Measurements from ENCODE around the gene AFP.
"Not testable (repeated sequence)": the region's sequence is repeated elsewhere in the genome, so short reads cannot be mapped to it uniquely, and the experiment has no call there.

AFP gene
- 0 reads per million in 9 experiments for total RNA-seq

DNA sequence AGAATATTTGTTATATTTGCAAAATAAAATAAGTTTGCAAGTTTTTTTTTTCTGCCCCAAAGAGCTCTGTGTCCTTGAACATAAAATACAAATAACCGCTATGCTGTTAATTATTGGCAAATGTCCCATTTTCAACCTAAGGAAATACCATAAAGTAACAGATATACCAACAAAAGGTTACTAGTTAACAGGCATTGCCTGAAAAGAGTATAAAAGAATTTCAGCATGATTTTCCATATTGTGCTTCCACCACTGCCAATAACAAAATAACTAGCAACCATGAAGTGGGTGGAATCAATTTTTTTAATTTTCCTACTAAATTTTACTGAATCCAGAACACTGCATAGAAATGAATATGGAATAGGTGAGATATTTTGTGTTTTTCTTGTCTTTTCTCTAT lies at the start of gene AFP:
AFP (plus strand) TSS at position 238 of the 400 bp plus-strand sequence; CDS start at position 280, 42 bp downstream.
- H3K9me3 Mint-ChIP-seq, result no peaks in the 10 kb centered on the region
- H3K27me3 Mint-ChIP-seq, result no peaks in the 10 kb centered on the region
- no peaks in the 10 kb centered on the region for H3K36me3 Mint-ChIP-seq (ENCODE audit: insufficient read depth)
- DNase-seq (no peak), ATAC-seq (replicated peaks) (no peak)
- H3K4me1 Mint-ChIP-seq (ENCODE audit: low read depth in 2 of 2), result no peaks in the 10 kb centered on the region
- no peak within 1 kb of the TSS for H3K27ac Mint-ChIP-seq
- no peak within 1 kb of the TSS for H3K4me3 Mint-ChIP-seq

DNA sequence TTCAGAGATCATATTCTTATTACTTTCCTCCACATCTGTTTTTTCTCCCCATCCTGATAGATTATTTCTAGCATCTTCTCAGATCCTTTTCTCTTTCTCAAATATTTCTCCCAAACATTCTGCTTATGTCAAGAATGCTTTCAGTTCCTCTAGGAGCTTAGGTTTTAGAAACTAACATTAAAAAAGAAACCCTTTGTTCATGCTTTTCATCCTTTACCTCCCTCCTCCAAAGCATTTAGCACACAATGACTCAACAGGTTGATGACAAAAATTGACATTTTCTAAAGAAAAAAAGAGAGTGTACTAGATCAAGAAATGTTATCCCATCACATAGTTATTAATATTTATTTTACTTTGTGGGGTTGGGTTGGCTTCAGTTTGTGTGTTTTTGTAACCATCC lies 48.5 kb upstream of the AFP start:
- ATAC-seq (replicated peaks) (no peak), DNase-seq (no peak)
- Mint-ChIP-seq H3K27ac (no peak overlapping the region), H3K27me3 (no peaks in the 10 kb centered on the region), H3K4me1 (ENCODE audit: low read depth in 2 of 2) (no peaks in the 10 kb centered on the region), H3K36me3 (ENCODE audit: insufficient read depth) (no peaks in the 10 kb centered on the region), H3K4me3 (no peak overlapping the region), H3K9me3 (peaks cover 0 to 4% of the 10 kb centered on the region in 2 donors)

DNA sequence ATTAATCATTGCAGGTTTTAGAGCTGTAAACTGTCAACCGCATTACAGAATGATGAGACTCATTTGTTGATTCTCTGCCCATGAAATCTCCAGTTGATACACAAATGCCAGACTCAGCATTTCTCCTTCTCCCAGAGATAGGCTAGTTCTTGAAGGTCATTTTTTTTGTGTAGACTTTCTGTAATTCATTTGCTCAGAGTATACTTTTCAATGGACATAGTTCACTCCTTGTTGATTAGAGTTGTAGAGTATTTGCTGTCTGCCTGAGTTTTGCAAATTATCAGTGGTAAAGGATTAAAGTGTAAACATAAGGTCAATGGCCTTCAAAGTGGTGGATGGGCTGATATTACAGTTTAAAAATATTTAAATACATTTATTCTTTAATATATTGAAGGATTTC lies 47.1 kb upstream of the AFP start:
- Mint-ChIP-seq H3K27me3 (no peaks in the 10 kb centered on the region), H3K36me3 (ENCODE audit: insufficient read depth) (no peaks in the 10 kb centered on the region), H3K4me1 (ENCODE audit: low read depth in 2 of 2) (no peaks in the 10 kb centered on the region), H3K9me3 (peaks cover 0 to 4% of the 10 kb centered on the region in 2 donors), H3K27ac (no peak overlapping the region), H3K4me3 (no peak overlapping the region)
- DNase-seq (no peak), ATAC-seq (replicated peaks) (no peak)

DNA sequence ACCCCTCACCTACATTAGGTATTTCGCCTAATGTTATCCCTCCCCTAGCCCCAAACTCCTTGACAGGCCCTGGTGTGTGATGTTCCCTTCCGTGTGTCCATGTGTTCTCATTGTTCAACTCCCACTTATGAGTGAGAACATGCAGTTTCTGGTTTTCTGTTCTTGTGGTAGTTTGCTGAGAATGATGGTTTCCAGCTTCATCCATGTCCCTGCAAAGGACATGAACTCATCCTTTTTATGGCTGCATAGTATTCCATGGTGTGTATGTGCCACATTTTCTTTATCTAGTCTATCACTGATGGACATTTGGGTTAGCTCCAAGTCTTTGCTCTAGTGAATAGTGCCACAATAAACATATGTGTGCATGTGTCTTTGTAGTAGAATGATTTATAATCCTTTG lies 46.4 kb upstream of the AFP start:
- not testable (repeated sequence) for H3K9me3 Mint-ChIP-seq; H3K36me3 Mint-ChIP-seq (ENCODE audit: insufficient read depth); H3K27ac Mint-ChIP-seq; ATAC-seq (replicated peaks); H3K27me3 Mint-ChIP-seq; DNase-seq; H3K4me3 Mint-ChIP-seq; H3K4me1 Mint-ChIP-seq (ENCODE audit: low read depth in 2 of 2)

DNA sequence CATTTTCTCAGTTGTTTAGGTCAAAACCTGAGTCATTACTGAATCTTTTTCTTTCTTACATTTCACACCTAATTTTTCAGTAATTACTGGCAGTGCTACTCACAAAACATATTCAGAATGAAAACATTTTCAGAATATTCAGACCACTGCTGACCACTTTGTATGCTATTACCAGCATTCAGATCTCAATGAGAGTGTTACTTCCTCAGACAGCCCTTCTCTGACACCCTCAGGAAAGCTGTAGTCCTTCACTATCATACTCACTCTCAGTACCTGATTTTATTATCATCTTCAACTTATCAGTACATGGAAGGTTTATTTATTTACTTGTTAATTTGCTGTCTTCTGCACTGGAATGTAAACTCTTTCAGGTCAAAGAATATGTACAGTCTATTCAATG lies 44.2 kb upstream of the AFP start:
- Mint-ChIP-seq H3K4me3 (no peak overlapping the region), H3K27me3 (no peaks in the 10 kb centered on the region), H3K4me1 (ENCODE audit: low read depth in 2 of 2) (no peaks in the 10 kb centered on the region), H3K27ac (no peak overlapping the region), H3K9me3 (peaks cover 0 to 2% of the 10 kb centered on the region in 2 donors), H3K36me3 (ENCODE audit: insufficient read depth) (no peaks in the 10 kb centered on the region)
- ATAC-seq (replicated peaks) (no peak), DNase-seq (no peak)

DNA sequence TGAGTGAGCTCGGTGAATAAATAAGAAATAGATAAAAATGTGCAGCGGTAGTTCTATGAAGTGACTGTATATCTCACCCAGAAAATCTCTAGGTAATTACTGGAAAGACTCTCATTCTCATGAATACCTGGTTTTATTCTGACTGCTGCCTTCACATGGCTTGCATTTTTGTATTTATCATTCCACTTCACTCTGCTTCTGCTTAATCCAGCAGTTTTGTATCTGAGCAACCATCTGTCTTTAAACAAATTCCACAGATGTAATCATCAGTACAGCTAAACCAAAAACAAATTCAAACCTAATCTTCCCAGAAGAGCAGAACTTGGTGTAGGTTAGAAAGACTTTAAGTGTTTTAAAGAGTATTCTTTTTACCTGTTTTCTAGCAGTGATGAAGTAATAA lies 43.1 kb upstream of the AFP start:
- peaks cover 0 to 2% of the 10 kb centered on the region in 2 donors for H3K9me3 Mint-ChIP-seq

DNA sequence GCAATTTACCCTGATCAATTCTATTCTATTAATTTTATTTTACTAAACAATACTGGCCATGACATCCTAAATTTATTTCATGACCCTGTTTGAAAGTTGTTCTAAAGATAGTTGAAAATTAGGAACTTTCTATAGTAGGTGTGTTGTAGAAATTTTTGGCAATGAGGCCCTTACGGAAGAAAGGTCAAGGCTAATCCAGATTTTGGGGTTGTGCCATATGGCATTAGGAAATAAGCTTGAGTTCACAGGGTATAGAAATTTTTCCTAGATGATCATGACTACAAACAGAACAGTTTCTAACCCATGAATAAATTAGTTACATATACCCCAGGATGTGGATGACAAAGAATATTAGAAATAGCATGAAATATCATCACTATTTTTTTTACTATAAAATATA lies 39.7 kb upstream of the AFP start:
- H3K27me3 Mint-ChIP-seq, result peaks cover 0 to 6% of the 10 kb centered on the region in 2 donors
- peaks cover 0 to 1% of the 10 kb centered on the region in 2 donors for H3K9me3 Mint-ChIP-seq
- DNase-seq (no peak), ATAC-seq (replicated peaks) (no peak)
- H3K27ac Mint-ChIP-seq, result no peak overlapping the region
- H3K4me3 Mint-ChIP-seq, result no peak overlapping the region
- no peaks in the 10 kb centered on the region for H3K36me3 Mint-ChIP-seq (ENCODE audit: insufficient read depth)
- no peaks in the 10 kb centered on the region for H3K4me1 Mint-ChIP-seq (ENCODE audit: low read depth in 2 of 2)

More for the DNA sequence above, 43.1 kb upstream of the AFP start:
- H3K27ac Mint-ChIP-seq, result no peak overlapping the region
- no peaks in the 10 kb centered on the region for H3K4me1 Mint-ChIP-seq (ENCODE audit: low read depth in 2 of 2)
- no peak for DNase-seq
- no peaks in the 10 kb centered on the region for H3K36me3 Mint-ChIP-seq (ENCODE audit: insufficient read depth)
- peaks cover 0 to 5% of the 10 kb centered on the region in 2 donors for H3K27me3 Mint-ChIP-seq
- ATAC-seq (replicated peaks), result no peak
- no peak overlapping the region for H3K4me3 Mint-ChIP-seq

DNA sequence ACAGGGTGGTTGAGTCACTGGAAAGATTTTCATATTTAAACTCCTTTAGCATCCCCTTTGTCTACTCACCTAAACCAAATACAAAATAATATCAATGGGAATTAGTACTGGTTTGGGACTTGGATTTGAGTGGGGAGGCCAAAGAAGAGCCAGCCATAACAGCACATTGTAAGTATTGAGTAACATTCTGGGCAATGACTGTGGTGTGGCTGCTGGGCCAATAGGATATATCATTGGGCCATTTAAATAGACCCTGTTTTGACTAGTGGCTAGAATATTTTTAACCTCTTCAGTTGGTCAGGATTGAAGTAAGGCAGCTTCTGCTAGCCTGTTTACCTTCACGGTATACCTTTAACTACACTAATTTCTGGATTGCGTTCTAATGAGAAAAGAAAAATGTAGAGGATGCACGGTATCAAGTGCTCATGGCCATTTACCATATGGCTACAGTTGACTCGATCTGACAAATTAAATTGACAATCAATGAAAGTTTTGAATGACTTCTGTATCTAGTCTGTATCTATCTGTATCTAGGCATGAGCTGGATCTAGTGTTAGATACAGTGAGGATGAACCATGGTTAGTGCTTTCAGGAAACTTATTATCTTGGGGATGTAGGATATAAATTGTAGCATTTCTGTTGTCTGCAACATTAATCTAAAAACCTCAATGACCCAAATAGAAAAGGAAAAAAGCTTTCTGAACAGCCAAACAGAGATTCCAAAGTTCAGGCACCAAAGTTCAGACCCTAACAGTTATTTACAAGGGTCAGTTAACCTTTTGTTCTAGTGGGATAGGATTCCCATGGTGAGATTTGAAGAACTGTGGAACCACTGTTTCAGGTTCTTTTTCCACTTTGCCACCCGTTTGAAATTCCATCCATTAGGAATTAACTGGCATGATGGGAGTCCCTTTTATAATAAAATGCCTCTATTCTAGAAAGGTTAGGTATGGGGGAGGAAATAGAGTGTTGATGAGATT lies 38.7 kb upstream of the AFP start:
- Mint-ChIP-seq H3K4me1 (ENCODE audit: low read depth in 2 of 2) (no peaks in the 10 kb centered on the region), H3K4me3 (no peak overlapping the region), H3K36me3 (ENCODE audit: insufficient read depth) (no peaks in the 10 kb centered on the region), H3K27me3 (peaks cover 0 to 6% of the 10 kb centered on the region in 2 donors), H3K27ac (no peak overlapping the region), H3K9me3 (no peaks in the 10 kb centered on the region)
- DNase-seq (no peak), ATAC-seq (replicated peaks) (no peak)

DNA sequence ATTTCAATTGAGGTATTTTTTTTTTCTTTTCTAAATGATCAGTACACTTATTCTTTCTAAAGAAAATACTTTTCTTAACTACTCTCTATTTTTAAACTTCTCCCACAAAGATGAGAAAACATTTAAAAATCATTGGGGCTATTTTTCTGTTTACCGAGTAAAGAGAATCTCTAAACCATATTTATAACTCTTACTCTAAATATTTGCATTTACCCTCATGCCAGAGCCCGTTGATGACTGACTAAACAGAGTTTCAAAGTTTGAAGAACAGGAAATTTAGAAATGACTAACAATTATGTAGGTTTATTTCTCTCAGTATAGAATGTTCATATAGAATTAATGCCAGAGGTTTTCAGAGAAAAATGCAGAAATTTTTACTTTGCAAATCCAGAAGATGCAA lies 34.6 kb upstream of the AFP start:
- Mint-ChIP-seq H3K36me3 (ENCODE audit: insufficient read depth) (no peaks in the 10 kb centered on the region), H3K27ac (no peak overlapping the region), H3K4me3 (no peak overlapping the region), H3K27me3 (peaks cover 0 to 6% of the 10 kb centered on the region in 2 donors), H3K9me3 (no peaks in the 10 kb centered on the region), H3K4me1 (ENCODE audit: low read depth in 2 of 2) (no peaks in the 10 kb centered on the region)
- no peak for DNase-seq
- ATAC-seq (replicated peaks), result no peak

DNA sequence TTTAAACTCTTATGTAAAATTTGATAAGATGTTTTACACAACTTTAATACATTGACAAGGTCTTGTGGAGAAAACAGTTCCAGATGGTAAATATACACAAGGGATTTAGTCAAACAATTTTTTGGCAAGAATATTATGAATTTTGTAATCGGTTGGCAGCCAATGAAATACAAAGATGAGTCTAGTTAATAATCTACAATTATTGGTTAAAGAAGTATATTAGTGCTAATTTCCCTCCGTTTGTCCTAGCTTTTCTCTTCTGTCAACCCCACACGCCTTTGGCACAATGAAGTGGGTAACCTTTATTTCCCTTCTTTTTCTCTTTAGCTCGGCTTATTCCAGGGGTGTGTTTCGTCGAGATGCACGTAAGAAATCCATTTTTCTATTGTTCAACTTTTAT lies 32.0 kb upstream of the AFP start, which contains the start of gene ALB:
ALB (plus strand) TSS at position 246 of the 400 bp plus-strand sequence; CDS start at position 287, 41 bp downstream.
- Mint-ChIP-seq H3K4me3 (no peak within 1 kb of the TSS), H3K9me3 (no peaks in the 10 kb centered on the region), H3K36me3 (ENCODE audit: insufficient read depth) (no peaks in the 10 kb centered on the region), H3K27ac (no peak within 1 kb of the TSS), H3K4me1 (ENCODE audit: low read depth in 2 of 2) (no peaks in the 10 kb centered on the region), H3K27me3 (no peaks in the 10 kb centered on the region)
- ATAC-seq (replicated peaks), result no peak
- DNase-seq, result no peak

DNA sequence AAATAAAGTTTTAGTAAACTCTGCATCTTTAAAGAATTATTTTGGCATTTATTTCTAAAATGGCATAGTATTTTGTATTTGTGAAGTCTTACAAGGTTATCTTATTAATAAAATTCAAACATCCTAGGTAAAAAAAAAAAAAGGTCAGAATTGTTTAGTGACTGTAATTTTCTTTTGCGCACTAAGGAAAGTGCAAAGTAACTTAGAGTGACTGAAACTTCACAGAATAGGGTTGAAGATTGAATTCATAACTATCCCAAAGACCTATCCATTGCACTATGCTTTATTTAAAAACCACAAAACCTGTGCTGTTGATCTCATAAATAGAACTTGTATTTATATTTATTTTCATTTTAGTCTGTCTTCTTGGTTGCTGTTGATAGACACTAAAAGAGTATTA lies 31.6 kb upstream of the AFP start:
- H3K9me3 Mint-ChIP-seq, result no peaks in the 10 kb centered on the region
- H3K27me3 Mint-ChIP-seq, result no peaks in the 10 kb centered on the region

DNA sequence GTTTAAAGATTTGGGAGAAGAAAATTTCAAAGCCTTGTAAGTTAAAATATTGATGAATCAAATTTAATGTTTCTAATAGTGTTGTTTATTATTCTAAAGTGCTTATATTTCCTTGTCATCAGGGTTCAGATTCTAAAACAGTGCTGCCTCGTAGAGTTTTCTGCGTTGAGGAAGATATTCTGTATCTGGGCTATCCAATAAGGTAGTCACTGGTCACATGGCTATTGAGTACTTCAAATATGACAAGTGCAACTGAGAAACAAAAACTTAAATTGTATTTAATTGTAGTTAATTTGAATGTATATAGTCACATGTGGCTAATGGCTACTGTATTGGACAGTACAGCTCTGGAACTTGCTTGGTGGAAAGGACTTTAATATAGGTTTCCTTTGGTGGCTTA lies 30.9 kb upstream of the AFP start:
- Mint-ChIP-seq H3K36me3 (ENCODE audit: insufficient read depth) (no peaks in the 10 kb centered on the region), H3K9me3 (no peaks in the 10 kb centered on the region), H3K27me3 (no peaks in the 10 kb centered on the region), H3K27ac (no peak overlapping the region), H3K4me3 (no peak overlapping the region), H3K4me1 (ENCODE audit: low read depth in 2 of 2) (no peaks in the 10 kb centered on the region)
- no peak for ATAC-seq (replicated peaks)
- no peak for DNase-seq

More for the DNA sequence above, 31.6 kb upstream of the AFP start:
- Mint-ChIP-seq H3K36me3 (ENCODE audit: insufficient read depth) (no peaks in the 10 kb centered on the region), H3K4me1 (ENCODE audit: low read depth in 2 of 2) (no peaks in the 10 kb centered on the region), H3K4me3 (no peak overlapping the region), H3K27ac (no peak overlapping the region)
- DNase-seq (no peak), ATAC-seq (replicated peaks) (no peak)

DNA sequence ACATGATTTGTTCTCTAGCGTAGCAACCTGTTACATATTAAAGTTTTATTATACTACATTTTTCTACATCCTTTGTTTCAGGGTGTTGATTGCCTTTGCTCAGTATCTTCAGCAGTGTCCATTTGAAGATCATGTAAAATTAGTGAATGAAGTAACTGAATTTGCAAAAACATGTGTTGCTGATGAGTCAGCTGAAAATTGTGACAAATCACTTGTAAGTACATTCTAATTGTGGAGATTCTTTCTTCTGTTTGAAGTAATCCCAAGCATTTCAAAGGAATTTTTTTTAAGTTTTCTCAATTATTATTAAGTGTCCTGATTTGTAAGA lies 29.5 kb upstream of the AFP start:
- H3K9me3 Mint-ChIP-seq, result no peaks in the 10 kb centered on the region
- no peak for ATAC-seq (replicated peaks)
- H3K27me3 Mint-ChIP-seq, result no peaks in the 10 kb centered on the region
- H3K4me3 Mint-ChIP-seq, result no peak overlapping the region
- no peaks in the 10 kb centered on the region for H3K4me1 Mint-ChIP-seq (ENCODE audit: low read depth in 2 of 2)
- no peak overlapping the region for H3K27ac Mint-ChIP-seq
- no peaks in the 10 kb centered on the region for H3K36me3 Mint-ChIP-seq (ENCODE audit: insufficient read depth)
- no peak for DNase-seq

DNA sequence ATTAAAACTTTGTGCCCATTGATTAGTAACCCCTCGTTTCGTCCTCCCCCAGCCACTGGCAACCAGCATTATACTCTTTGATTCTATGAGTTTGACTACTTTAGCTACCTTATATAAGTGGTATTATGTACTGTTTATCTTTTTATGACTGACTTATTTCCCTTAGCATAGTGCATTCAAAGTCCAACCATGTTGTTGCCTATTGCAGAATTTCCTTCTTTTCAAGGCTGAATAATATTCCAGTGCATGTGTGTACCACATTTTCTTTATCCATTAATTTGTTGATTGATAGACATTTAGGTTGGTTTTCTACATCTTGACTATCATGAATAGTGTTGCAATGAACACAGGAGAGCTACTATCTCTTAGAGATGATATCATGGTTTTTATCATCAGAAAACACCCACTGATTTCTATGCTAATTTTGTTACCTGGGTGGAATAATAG lies 28.8 kb upstream of the AFP start:
- Mint-ChIP-seq H3K4me3 (no peak overlapping the region), H3K27me3 (no peaks in the 10 kb centered on the region), H3K9me3 (no peaks in the 10 kb centered on the region), H3K27ac (no peak overlapping the region), H3K4me1 (ENCODE audit: low read depth in 2 of 2) (no peaks in the 10 kb centered on the region), H3K36me3 (ENCODE audit: insufficient read depth) (no peaks in the 10 kb centered on the region)
- ATAC-seq (replicated peaks), result no peak
- DNase-seq, result no peak

Measured in effector memory CD8-positive, alpha-beta T cell (primary cell).